ENCODE data around the gene RAMACL.

Gene RAMACL

GRCh38 chr6:166618866-166619761 lies 32.6 kb upstream of the RAMACL start:
- no peak for DNase-seq (ENCODE audit: low read depth in 1 of 2, low spot score in 1 of 2)

- DNase-seq (ENCODE audit: low read depth in 1 of 2, low spot score in 1 of 2): no peak
Measured at GRCh38 chr6:166618251-166618650, 31.8 kb upstream of the RAMACL start.

- no peak for DNase-seq (ENCODE audit: low read depth in 1 of 2, low spot score in 1 of 2)
Measured at GRCh38 chr6:166617359-166617758, 30.9 kb upstream of the RAMACL start.

- DNase-seq (ENCODE audit: low read depth in 1 of 2, low spot score in 1 of 2): no peak
Measured at GRCh38 chr6:166616261-166617238, 30.1 kb upstream of the RAMACL start.

GRCh38 chr6:166615059-166615770 lies 28.7 kb upstream of the RAMACL start:
- DNase-seq (ENCODE audit: low read depth in 1 of 2, low spot score in 1 of 2): no peak

DNA sequence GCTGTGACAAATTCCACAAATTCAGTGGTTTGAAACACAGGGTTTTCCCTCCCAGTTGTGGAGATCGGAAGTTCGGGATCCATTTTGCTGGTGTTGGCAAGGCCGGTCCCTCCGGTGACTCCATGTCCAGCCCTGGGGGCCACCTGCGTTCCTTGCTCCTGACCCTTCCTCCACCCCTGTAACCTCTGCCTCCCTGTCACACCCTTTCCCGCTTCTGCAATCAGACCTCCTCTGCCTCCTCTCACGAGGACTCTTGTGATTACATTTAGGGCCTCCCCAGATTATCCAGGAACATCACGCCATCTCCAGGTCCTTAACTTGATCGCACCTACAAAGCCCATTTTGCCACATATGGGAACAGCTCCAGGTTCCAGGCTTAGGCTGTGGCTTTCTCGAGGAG lies 28.1 kb upstream of the RAMACL start:
- no peak for DNase-seq (ENCODE audit: low read depth in 1 of 2, low spot score in 1 of 2)

- DNase-seq (ENCODE audit: low read depth in 1 of 2, low spot score in 1 of 2): no peak
Measured at GRCh38 chr6:166614171-166614583, 27.7 kb upstream of the RAMACL start.

GRCh38 chr6:166613027-166613426 lies 26.5 kb upstream of the RAMACL start:
- no peak for DNase-seq (ENCODE audit: low read depth in 1 of 2, low spot score in 1 of 2)

DNA sequence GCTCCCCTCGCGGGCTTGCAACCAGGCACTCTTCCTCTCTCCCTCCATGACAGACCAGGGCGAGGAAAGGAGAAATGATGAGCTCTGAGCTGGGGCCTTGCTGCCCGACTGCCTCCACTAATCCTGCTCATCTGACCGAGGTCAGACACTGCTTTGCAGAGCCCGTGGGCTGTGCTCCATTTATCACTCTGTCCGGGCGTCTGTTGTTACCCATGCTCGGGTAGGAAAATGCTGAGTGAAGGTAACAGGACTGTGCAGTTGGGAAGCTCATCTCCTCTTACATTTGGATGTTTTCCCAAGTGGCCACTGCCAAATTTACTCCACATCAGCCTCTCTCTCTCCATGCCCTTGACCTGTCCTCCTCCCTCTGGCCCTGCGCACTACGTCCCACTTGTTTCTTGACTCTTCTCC lies 26.0 kb upstream of the RAMACL start:
- no peak for DNase-seq (ENCODE audit: low read depth in 1 of 2, low spot score in 1 of 2)

- DNase-seq (ENCODE audit: low read depth in 1 of 2, low spot score in 1 of 2): no peak
Measured at GRCh38 chr6:166611631-166612030, 25.2 kb upstream of the RAMACL start.

DNA sequence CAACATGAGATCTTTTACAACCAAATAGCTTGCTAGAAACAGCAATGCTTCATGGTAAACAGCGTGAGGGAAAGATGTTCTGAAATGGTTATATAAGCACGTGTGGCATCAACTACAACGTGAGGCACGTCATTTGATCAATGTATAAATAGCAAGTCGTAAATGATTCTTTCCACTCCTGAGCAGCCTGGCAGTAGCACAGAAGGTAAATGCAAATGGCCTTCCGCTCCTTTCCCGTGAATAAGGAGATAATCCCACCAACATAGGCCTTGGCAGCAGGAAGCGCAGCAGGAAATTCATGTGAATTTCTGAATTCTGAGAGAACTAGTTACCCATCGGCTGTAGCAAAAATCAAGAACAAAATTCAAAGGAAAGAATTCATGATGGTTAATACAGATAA lies 23.6 kb upstream of the RAMACL start:
- DNase-seq (ENCODE audit: low read depth in 1 of 2, low spot score in 1 of 2): no peak

- no peak for DNase-seq (ENCODE audit: low read depth in 1 of 2, low spot score in 1 of 2)
Measured at GRCh38 chr6:166608774-166609173, 22.3 kb upstream of the RAMACL start.

GRCh38 chr6:166605752-166606151 lies 19.3 kb upstream of the RAMACL start:
- DNase-seq (ENCODE audit: low read depth in 1 of 2, low spot score in 1 of 2): no peak

- no peak for DNase-seq (ENCODE audit: low read depth in 1 of 2, low spot score in 1 of 2)
Measured at GRCh38 chr6:166604911-166605310, 18.4 kb upstream of the RAMACL start.

GRCh38 chr6:166604328-166604727 lies 17.9 kb upstream of the RAMACL start:
- DNase-seq (ENCODE audit: low read depth in 1 of 2, low spot score in 1 of 2): no peak

GRCh38 chr6:166603043-166603690 lies 16.7 kb upstream of the RAMACL start:
- DNase-seq (ENCODE audit: low read depth in 1 of 2, low spot score in 1 of 2): no peak

DNA sequence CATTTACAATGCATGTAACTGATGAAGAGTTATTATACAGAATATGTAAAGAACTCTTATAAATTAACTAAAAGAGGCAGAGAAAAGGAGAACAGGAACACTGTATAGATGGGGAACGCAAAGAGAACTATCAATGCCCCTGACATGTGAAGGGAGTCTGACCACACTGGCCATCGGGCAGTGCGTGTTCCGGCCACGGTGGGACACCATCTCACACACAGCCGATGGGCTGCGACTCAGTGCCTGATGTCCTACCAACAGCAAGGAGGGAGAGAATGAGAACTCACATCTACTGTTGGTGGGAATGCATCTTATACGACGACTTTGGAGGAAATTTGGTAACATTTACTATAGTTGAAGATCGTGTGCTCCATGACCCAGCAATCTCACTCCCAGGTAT lies 15.5 kb upstream of the RAMACL start:
- DNase-seq (ENCODE audit: low read depth in 1 of 2, low spot score in 1 of 2): no peak

GRCh38 chr6:166600931-166601330 lies 14.5 kb upstream of the RAMACL start:
- no peak for DNase-seq (ENCODE audit: low read depth in 1 of 2, low spot score in 1 of 2)

GRCh38 chr6:166599205-166599604 lies 12.7 kb upstream of the RAMACL start:
- DNase-seq (ENCODE audit: low read depth in 1 of 2, low spot score in 1 of 2): no peak

DNA sequence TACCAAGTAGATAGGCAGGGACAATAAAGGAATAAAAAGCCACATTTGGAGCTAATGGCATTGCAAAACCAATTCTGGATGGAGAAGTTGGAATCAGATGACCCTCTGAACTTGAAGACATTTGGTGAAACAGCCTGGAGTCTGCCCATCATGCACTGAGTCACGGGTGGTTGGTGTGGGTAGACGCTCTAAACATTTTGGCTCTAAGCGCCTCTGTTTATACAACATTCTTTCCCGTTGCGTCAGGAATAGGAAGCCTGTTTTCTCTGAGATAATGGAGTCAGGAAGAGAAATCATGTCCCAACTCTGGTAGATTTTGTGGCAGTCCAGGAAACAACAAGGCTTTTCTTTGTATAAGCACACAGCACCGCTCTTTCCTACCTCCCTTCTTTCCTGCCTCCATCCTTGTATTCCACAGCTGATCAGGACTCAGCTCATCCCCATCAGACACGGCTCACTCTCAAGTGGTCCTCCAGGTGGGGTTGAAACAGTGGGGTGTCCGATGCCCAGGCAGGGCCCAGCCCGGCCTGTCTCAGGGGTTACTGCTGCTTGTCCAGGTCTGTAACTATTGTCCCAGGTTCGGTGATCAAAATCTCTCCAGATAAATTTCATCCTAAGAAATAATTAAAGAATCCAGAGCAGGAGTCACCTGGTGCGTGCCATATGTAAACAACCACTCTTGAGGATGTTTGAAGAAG lies 12.1 kb upstream of the RAMACL start:
- DNase-seq (ENCODE audit: low read depth in 1 of 2, low spot score in 1 of 2): no peak

Measured in stimulated activated CD4-positive, alpha-beta T cell treated with anti-CD3 and anti-CD28 coated beads, Interleukin-15, amount 100 ng/mL, for 1 hour (primary cell).